Right atrium auricular region (tissue), 2 donors: ENCODE measurements around the gene CELSR1. TPM values are rescaled to one million over a fixed set of nuclear protein-coding genes. Genes with fewer than 3 reads are reported as not detected.

Source experiments
- DNase-seq: peaks from one replicate; pipeline ENCODE4 v3.0.0-alpha.2; 2019; ENCODE audit warnings: low spot score
- H3K27ac ChIP-seq, 2 donors: fragments of 200-600 bp; sonication (generic); 1 replicate in 1 of 2; 2 replicates in 1 of 2; pipeline ENCODE4 v1.5.1; 2016 to 2019
- H3K27me3 ChIP-seq, 2 donors: fragments of 200-600 bp; sonication (generic); one replicate each; pipeline versions ENCODE4 v1.5.1 to v1.6.0; 2017 to 2019
- H3K36me3 ChIP-seq: fragments of 200-600 bp; sonication (generic); one replicate; pipeline ENCODE4 v1.5.1; 2016
- H3K4me1 ChIP-seq, 2 donors: fragments of 200-600 bp; sonication (generic); one replicate each; pipeline versions ENCODE4 v1.5.1 to v1.6.0; 2017 to 2019
- H3K4me3 ChIP-seq, 2 donors: fragments of 200-600 bp; sonication (generic); 1 replicate in 1 of 2; 2 replicates in 1 of 2; pipeline ENCODE4 v1.5.1; 2017 to 2019; ENCODE audit warnings: mild to moderate bottlenecking in 1 of 2, moderate library complexity in 1 of 2
- H3K9me3 ChIP-seq, 2 donors: fragments of 200-600 bp; sonication (generic); one replicate each; pipeline ENCODE4 v1.5.1; 2019
- total RNA-seq, 2 donors: library from RNA; depleted of rRNA; stranded (reverse); fragments of >200 nt; gene quantifications; one replicate each; pipeline ENCODE4 v1.1.0, GENCODE V29; 2016
- TF ChIP-seq, protein P1 (sequence below), 2 donors: fragments of 200-600 bp; sonication (generic); IDR thresholded peaks; one replicate each; pipeline ENCODE4 v1.5.1; 2019; ENCODE audit warnings: antibody characterized with exemption in 2 of 2

Gene CELSR1
- total RNA-seq, 2 donors from 2014 or later = 7.1 to 9.6 TPM

- H3K27me3 ChIP-seq = no peaks in the 10 kb centered on the region
- H3K4me3 ChIP-seq = no peak overlapping the region
- peaks cover 0 to 84% of the 10 kb centered on the region in 2 donors for H3K4me1 ChIP-seq
- no peaks in the 10 kb centered on the region for H3K9me3 ChIP-seq
- DNase-seq = no peak
- TF ChIP-seq, protein P1, sequence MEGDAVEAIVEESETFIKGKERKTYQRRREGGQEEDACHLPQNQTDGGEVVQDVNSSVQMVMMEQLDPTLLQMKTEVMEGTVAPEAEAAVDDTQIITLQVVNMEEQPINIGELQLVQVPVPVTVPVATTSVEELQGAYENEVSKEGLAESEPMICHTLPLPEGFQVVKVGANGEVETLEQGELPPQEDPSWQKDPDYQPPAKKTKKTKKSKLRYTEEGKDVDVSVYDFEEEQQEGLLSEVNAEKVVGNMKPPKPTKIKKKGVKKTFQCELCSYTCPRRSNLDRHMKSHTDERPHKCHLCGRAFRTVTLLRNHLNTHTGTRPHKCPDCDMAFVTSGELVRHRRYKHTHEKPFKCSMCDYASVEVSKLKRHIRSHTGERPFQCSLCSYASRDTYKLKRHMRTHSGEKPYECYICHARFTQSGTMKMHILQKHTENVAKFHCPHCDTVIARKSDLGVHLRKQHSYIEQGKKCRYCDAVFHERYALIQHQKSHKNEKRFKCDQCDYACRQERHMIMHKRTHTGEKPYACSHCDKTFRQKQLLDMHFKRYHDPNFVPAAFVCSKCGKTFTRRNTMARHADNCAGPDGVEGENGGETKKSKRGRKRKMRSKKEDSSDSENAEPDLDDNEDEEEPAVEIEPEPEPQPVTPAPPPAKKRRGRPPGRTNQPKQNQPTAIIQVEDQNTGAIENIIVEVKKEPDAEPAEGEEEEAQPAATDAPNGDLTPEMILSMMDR (IDR thresholded peaks at IDR 0.05) = no peak
- H3K36me3 ChIP-seq = no peaks in the 10 kb centered on the region
- peak overlapping the region in 1 of 2 donors; percentile 94 for H3K27ac ChIP-seq
Observed at GRCh38 chr22:46585340-46586122, 48.1 kb upstream of the CELSR1 start.

DNA sequence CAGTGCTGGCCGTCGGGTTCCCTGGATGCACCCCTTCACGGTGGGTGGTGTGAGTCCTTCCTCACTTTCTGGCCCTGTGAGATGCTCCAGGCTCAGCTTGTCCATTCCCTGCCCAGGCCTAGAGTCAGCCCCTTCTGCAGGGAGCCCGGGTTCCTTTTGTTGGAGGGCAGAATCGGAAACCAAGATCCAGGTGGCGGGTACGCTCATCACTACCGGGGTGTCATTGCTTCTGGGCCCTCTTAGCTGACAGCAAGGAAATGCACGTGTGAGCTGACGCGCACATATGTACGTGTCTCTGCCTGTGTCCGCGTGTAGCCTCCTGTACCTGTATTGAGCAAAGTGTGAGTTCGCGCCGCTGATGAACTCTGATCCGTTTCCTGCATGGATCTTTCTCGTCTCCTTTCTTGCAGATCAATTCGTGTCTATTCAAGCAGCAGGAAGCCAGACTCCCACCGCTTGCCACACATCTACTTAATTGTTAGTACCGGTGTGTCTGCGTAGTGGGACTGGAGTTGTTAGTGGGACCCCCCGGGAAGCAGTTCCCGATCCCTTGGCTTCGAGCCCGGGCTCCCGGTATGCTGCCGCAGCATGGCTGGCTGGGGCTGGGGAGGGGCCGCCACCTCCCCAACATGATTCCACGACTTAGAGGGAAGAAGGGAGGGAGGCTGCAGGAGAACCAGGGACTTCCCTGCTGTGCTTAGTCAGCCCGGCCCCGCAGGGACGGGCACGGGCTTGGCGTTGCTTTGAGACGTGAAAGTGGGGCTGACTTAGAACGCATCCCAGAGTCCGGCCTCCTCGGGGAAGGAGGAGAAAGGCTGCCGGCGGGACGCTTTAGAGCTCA, 46.9 kb upstream of the CELSR1 start:
- TF ChIP-seq, protein P1 (IDR thresholded peaks at IDR 0.05) = no peak
- no peaks in the 10 kb centered on the region for H3K27me3 ChIP-seq
- peaks cover 0 to 84% of the 10 kb centered on the region in 2 donors for H3K4me1 ChIP-seq
- peak overlapping the region; percentile 52 to 94 for H3K27ac ChIP-seq
- H3K9me3 ChIP-seq = no peaks in the 10 kb centered on the region
- no peak for DNase-seq
- H3K4me3 ChIP-seq = no peak overlapping the region
- H3K36me3 ChIP-seq = no peaks in the 10 kb centered on the region

- H3K36me3 ChIP-seq = no peaks in the 10 kb centered on the region
- TF ChIP-seq, protein P1 (IDR thresholded peaks at IDR 0.05) = no peak
- no peaks in the 10 kb centered on the region for H3K9me3 ChIP-seq
- H3K27me3 ChIP-seq = no peaks in the 10 kb centered on the region
- no peak for DNase-seq
- peak overlapping the region; percentile 52 to 94 for H3K27ac ChIP-seq
- H3K4me1 ChIP-seq = peaks cover 0 to 84% of the 10 kb centered on the region in 2 donors
- no peak overlapping the region for H3K4me3 ChIP-seq
Observed at GRCh38 chr22:46583571-46583970, 46.2 kb upstream of the CELSR1 start.

- no peak for DNase-seq
- H3K4me1 ChIP-seq = peaks cover 0 to 83% of the 10 kb centered on the region in 2 donors
- TF ChIP-seq, protein P1 (IDR thresholded peaks at IDR 0.05) = no peak
- H3K4me3 ChIP-seq = no peak overlapping the region
- peak overlapping the region; percentile 90 to 94 for H3K27ac ChIP-seq
- H3K36me3 ChIP-seq = no peaks in the 10 kb centered on the region
- no peaks in the 10 kb centered on the region for H3K27me3 ChIP-seq
- no peaks in the 10 kb centered on the region for H3K9me3 ChIP-seq
Observed at GRCh38 chr22:46582281-46582933, 45.0 kb upstream of the CELSR1 start.

DNA sequence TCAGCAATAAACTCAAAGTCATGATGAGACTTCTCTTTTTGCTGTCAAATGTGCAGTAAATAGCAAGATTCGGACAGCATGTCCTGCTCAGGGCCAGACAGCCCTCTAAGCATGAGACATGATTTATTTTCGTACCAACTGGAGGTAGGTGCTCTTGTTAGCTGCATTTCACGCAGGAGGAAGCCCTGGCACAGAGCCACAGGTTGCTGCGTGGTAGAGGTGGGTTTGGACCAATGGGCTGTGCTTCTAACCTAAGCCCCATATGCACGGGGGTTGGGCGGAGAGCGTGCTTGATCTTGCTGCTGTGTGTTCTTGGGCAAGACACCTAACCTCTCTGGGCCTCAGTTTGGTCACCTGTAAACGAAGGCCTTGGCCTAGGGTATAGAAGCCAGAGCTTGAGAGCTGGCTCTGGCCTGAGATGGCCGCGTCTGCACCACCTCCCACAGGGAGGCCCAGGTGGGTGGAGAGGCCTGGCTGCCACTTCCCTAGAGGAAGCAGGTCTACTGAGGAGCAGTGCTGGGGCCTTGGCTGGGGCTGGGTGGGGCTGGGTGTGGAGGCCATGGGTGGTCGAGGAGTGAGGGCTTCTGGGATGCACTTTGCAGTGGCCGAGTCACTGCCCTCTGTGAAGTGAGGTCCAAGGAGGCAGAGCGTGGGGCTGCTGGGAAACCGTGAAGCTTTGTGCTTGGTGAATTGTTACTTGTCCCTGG, 44.3 kb upstream of the CELSR1 start:
- H3K36me3 ChIP-seq = no peaks in the 10 kb centered on the region
- H3K4me3 ChIP-seq = no peak overlapping the region
- H3K4me1 ChIP-seq = peaks cover 0 to 76% of the 10 kb centered on the region in 2 donors
- no peaks in the 10 kb centered on the region for H3K9me3 ChIP-seq
- peak overlapping the region; percentile 90 to 94 for H3K27ac ChIP-seq
- no peaks in the 10 kb centered on the region for H3K27me3 ChIP-seq
- TF ChIP-seq, protein P1 (IDR thresholded peaks at IDR 0.05) = no peak
- DNase-seq = no peak
